Medulla oblongata (tissue), 1 donor: ENCODE results near the gene KRTAP10-6.
"Not testable (repeated sequence)": the region's sequence is repeated elsewhere in the genome, so short reads cannot be mapped to it uniquely, and the experiment has no call there.

Experiments
- DNase-seq: peaks from one replicate; pipeline ENCODE4 v3.0.0-alpha.2; 2015; ENCODE audit errors: extremely low spot score

Gene KRTAP10-6

GRCh38 chr21:44557491-44558328 lies 34.6 kb downstream of the KRTAP10-6 start:
- no peak for DNase-seq

- no peak for DNase-seq
Measured at GRCh38 chr21:44556879-44557278, 35.4 kb downstream of the KRTAP10-6 start.

GRCh38 chr21:44555200-44555875 lies 37.0 kb downstream of the KRTAP10-6 start:
- no peak for DNase-seq

- no peak for DNase-seq
Measured at GRCh38 chr21:44552681-44553080, 39.6 kb downstream of the KRTAP10-6 start.

GRCh38 chr21:44552136-44552535 lies 40.2 kb downstream of the KRTAP10-6 start:
- DNase-seq = no peak

- DNase-seq = no peak
Measured at GRCh38 chr21:44551340-44551961, 40.9 kb downstream of the KRTAP10-6 start, which contains the start of gene KRTAP10-2. Gene KRTAP10-2 (minus strand): TSS chr21:44551505. CDS start chr21:44551458, 47 bp downstream.

- no peak for DNase-seq
Measured at GRCh38 chr21:44550807-44551206, 41.5 kb downstream of the KRTAP10-6 start.

- not testable (repeated sequence) for DNase-seq
Measured at GRCh38 chr21:44550285-44550684, 42.0 kb downstream of the KRTAP10-6 start.

- no peak for DNase-seq
Measured at GRCh38 chr21:44549525-44550211, 42.6 kb downstream of the KRTAP10-6 start.

- DNase-seq = no peak
Measured at GRCh38 chr21:44548922-44549321, 43.4 kb downstream of the KRTAP10-6 start.

GRCh38 chr21:44548381-44548780 lies 43.9 kb downstream of the KRTAP10-6 start:
- DNase-seq = no peak

- DNase-seq = no peak
Measured at GRCh38 chr21:44547656-44548331, 44.5 kb downstream of the KRTAP10-6 start.

- DNase-seq = no peak
Measured at GRCh38 chr21:44544566-44544965, 47.7 kb downstream of the KRTAP10-6 start.

GRCh38 chr21:44542716-44543115 lies 49.6 kb downstream of the KRTAP10-6 start:
- DNase-seq = no peak
